A673 (cell line): Measurements from ENCODE around the gene POU3F1. TPM values are rescaled to one million over a fixed set of nuclear protein-coding genes. Genes with fewer than 3 reads are reported as not detected.
A peak's percentile ranks its signal among the peaks of the same experiment; 100 is the strongest.

Source experiments
- BruUV-seq: library from RNA; stranded (reverse); fragments of 400-500 nt; replicated peaks from 2 replicates; lab custom pipeline; 2021; lab: Mats Ljungman, UMichigan
- CTCF ChIA-PET: fragments of 300-600 bp; sonication (Branson Sonifier 250); formaldehyde crosslinking; loops from one replicate; lab custom pipeline; 2022; ENCODE audit warnings: antibody characterized with exemption; lab: Charles Lee
- POLR2A ChIA-PET: fragments of 300-600 bp; sonication (Branson Sonifier 250); formaldehyde crosslinking; loops from one replicate; lab custom pipeline; 2022; ENCODE audit warnings: antibody characterized with exemption; ENCODE audit not compliant: low non-redundant PET; lab: Charles Lee
- DNase-seq: peaks from one replicate; pipeline ENCODE4 v3.0.0-alpha.2; 2015; ENCODE audit warnings: low spot score
- H3K27ac ChIP-seq: fragments of 200-600 bp; sonication (generic); 2 replicates; pipeline ENCODE4 v1.5.1; 2016; ENCODE audit warnings: mixed run types, low read depth, mild to moderate bottlenecking, mixed read lengths, antibody characterized with exemption, low read length; ENCODE audit not compliant: poor library complexity, severe bottlenecking
- H3K27me3 ChIP-seq: fragments of 200-600 bp; sonication (generic); replicated peaks from 2 replicates; pipeline ENCODE4 v1.6.1; 2017; ENCODE audit warnings: mixed run types, low read depth, mild to moderate bottlenecking, mixed read lengths, antibody characterized with exemption, low read length; ENCODE audit not compliant: insufficient read depth, poor library complexity
- H3K36me3 ChIP-seq: fragments of 200-600 bp; sonication (generic); 2 replicates; pipeline ENCODE4 v1.6.1; 2016; ENCODE audit warnings: mixed run types, mild to moderate bottlenecking, mixed read lengths, antibody characterized with exemption, low read length; ENCODE audit not compliant: insufficient read depth, poor library complexity, severe bottlenecking
- H3K4me1 ChIP-seq: fragments of 200-600 bp; sonication (generic); 2 replicates; pipeline ENCODE4 v1.6.1; 2017; ENCODE audit warnings: mixed run types, mild to moderate bottlenecking, mixed read lengths, antibody characterized with exemption, low read length; ENCODE audit not compliant: insufficient read depth, poor library complexity, severe bottlenecking
- H3K4me3 ChIP-seq: fragments of 200-600 bp; sonication (generic); 2 replicates; pipeline ENCODE4 v1.5.1; 2016; ENCODE audit warnings: low read depth, mixed run types, mild to moderate bottlenecking, mixed read lengths, low read length; ENCODE audit not compliant: poor library complexity, severe bottlenecking
- H3K9me3 ChIP-seq: fragments of 200-600 bp; sonication (generic); 2 replicates; pipeline ENCODE4 v1.6.1; 2016; ENCODE audit warnings: mixed run types, low read depth, mild to moderate bottlenecking, mixed read lengths, antibody characterized with exemption, low read length; ENCODE audit not compliant: poor library complexity, severe bottlenecking
- EZH2 ChIP-seq: fragments of 200-600 bp; sonication (generic); IDR thresholded peaks from 2 replicates; pipeline ENCODE4 v1.6.1; 2017; ENCODE audit warnings: borderline replicate concordance, low read depth, mild to moderate bottlenecking, mixed read lengths, antibody characterized with exemption, low read length; ENCODE audit not compliant: poor library complexity, severe bottlenecking
- intact Hi-C: fragments of 100-400 bp; cut with micrococcal nuclease; formaldehyde crosslinking; loops from one replicate; pipeline ENCODE4 v1.10.0; 2022; ENCODE audit not compliant: unreplicated experiment
- total RNA-seq: library from RNA; stranded (reverse); gene quantifications from 2 replicates; pipeline ENCODE4 v1.2.3, GENCODE V29; 2021
- TF ChIP-seq, protein P1 (sequence below): fragments of 300-800, 200-600 bp; sonication (generic); conservative IDR thresholded peaks from 2 replicates; pipeline ENCODE4 v1.5.1; 2017; ENCODE audit warnings: low read depth, mild to moderate bottlenecking, antibody characterized with exemption, low read length, moderate library complexity, mixed read lengths

The POU3F1 gene
- total RNA-seq, 1 experiment from 2014 or later: 92.9 TPM

DNA sequence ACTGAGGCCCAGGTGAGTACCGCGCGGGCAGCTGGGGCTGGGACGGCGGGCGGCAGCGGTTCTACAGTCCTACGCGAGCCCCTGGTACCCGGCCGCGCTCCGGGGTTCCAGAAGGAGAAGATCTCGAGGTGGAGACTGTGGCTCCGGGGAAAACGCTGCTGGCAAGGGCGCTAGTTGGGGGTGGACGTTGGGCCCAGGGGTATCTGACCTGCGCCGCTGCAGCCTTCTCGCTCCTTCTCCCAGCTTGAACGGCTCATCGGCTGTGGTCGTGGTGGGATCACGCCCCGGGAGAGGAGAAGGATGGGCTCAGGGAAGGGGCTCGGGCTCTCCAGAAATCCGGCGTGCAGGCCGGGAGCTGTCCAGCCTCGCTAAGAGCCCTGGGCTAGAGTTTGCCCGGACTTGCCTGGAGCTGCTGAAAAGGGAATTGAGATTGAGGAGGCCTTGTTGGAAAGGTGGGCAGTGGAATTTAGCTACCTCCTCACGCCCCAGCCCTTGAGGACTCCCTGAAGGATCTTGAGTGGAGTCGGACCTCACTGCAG, 1.1 kb upstream of the POU3F1 start:
- DNase-seq: no peak
- H3K4me3 ChIP-seq: peak overlapping the region; percentile 97
- TF ChIP-seq EZH2: no peak
- TF ChIP-seq, protein P1, sequence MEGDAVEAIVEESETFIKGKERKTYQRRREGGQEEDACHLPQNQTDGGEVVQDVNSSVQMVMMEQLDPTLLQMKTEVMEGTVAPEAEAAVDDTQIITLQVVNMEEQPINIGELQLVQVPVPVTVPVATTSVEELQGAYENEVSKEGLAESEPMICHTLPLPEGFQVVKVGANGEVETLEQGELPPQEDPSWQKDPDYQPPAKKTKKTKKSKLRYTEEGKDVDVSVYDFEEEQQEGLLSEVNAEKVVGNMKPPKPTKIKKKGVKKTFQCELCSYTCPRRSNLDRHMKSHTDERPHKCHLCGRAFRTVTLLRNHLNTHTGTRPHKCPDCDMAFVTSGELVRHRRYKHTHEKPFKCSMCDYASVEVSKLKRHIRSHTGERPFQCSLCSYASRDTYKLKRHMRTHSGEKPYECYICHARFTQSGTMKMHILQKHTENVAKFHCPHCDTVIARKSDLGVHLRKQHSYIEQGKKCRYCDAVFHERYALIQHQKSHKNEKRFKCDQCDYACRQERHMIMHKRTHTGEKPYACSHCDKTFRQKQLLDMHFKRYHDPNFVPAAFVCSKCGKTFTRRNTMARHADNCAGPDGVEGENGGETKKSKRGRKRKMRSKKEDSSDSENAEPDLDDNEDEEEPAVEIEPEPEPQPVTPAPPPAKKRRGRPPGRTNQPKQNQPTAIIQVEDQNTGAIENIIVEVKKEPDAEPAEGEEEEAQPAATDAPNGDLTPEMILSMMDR: no peak
- intact Hi-C loops: loop anchor here (5.0 kb wide), 1 partner anchor 680 kb away; no protein-coding TSS in a partner anchor
- peaks cover 29% of the 10 kb centered on the region for H3K36me3 ChIP-seq
- ChIA-PET POLR2A (interaction anchor here (0.6 kb wide), 1 partner anchor 52 kb away, joined by 4 read pairs; no protein-coding TSS in a partner anchor), CTCF (interaction anchor here (0.6 to 1.5 kb wide), 3 partner anchors 24 to 716 kb away, joined by 7 to 8 read pairs (median 7); no protein-coding TSS in a partner anchor)
- H3K9me3 ChIP-seq: no peaks in the 10 kb centered on the region
- no peaks in the 10 kb centered on the region for H3K27me3 ChIP-seq
- peaks cover 41% of the 10 kb centered on the region for H3K4me1 ChIP-seq
- peak overlapping the region; percentile 88 for H3K27ac ChIP-seq
- BruUV-seq: no TSS peak

DNA sequence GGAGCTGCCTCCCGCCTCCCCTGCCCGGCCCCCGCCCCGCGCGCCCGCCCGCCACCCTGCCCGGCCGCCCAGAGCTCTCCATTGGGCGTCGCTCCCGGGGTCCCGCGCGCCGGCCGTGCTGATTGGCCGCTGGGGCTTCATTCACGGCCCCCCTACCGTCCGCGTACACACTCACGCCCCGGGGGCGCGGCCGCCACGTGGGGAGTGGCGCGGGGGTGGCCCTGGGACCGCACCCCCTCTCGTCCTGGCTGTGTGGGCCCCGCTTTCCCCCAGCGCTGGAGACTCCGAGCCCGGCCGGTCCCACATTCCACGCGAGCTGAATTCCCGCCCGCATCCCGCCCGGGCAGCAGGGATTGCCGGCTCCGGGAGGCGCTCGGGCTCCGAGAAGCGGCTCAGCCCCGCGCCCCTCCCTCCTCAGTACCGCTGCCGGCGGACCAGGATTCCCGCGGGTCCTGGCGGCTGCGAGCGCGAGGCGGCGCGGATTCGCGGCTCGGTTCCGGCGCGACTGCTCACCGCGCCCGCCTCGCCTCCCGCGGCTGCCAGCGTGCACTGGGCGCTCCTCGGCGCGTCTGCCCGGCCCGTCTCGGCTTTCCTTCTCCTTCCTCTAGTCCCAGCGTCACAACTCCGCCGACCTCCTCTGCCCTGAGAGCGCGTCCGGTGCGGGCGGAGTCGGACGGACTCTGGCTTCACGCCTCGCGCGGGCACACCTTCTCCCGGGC, 450 bp upstream of the POU3F1 start:
- Histone ChIP-seq H3K27ac (peak overlapping the region; percentile 88), H3K4me1 (peaks cover 37% of the 10 kb centered on the region), H3K4me3 (peak overlapping the region; percentile 97), H3K9me3 (no peaks in the 10 kb centered on the region), H3K27me3 (no peaks in the 10 kb centered on the region), H3K36me3 (peaks cover 35% of the 10 kb centered on the region)
- BruUV-seq: no TSS peak
- ChIA-PET POLR2A (interaction anchor here (0.5 to 0.9 kb wide), 6 partner anchors 17 to 294 kb away, joined by 3 to 7 read pairs (median 4); no protein-coding TSS in a partner anchor), CTCF (interaction anchor here (0.6 to 1.3 kb wide), 5 partner anchors 13 to 538 kb away, joined by 3 to 7 read pairs (median 4); no protein-coding TSS in a partner anchor)
- DNase-seq: peak; percentile 98
- intact Hi-C loops: loop anchor here (5.0 kb wide), 1 partner anchor 680 kb away; no protein-coding TSS in a partner anchor
- TF ChIP-seq, protein P1: 0 out of 2 replicates have a peak, but pooled peaks have one; percentile 20
- TF ChIP-seq EZH2: no peak

DNA sequence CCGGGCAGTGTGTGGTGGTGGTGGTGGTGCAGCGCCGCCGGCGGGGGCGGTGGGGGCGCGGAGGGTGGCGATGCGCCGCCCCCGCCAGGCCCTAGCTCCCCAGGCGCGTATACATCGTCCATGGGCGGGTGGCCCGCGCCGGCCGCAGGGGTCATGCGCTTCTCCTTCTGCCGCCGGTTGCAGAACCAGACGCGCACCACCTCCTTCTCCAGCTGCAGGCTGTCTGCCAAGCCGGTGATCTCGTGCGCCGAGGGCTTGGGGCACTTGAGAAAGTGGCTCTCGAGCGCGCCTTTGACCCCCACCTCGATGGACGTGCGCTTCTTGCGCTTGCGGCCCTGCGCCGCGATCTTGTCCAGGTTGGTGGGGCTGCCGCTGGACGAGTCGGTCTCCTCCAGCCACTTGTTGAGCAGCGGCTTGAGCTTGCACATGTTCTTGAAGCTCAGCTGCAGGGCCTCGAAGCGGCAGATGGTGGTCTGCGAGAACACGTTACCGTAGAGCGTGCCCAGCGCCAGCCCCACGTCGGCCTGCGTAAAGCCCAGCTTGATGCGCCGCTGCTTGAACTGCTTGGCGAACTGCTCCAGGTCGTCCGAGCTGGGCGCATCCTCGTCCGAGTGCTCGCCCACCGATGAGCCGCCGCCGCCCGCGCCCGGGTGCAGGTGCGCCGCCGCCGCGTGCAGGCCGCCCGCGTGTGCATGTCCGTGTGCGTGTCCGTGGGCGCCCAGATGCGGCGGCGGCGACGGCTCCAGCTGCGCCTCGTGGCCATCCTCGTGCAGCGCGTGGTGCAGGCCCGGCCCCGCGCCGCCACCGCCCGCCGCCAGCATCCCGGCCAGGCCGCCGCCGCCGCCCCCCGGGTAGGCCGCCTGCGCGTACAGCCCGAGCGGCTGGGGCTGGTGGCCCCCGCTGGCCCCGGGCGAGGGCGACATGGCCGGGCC, 926 bp downstream of the POU3F1 start:
- intact Hi-C loops: loop anchor here (5.0 kb wide), 1 partner anchor 682 kb away; no protein-coding TSS in a partner anchor
- no peaks in the 10 kb centered on the region for H3K9me3 ChIP-seq
- H3K27ac ChIP-seq: peak overlapping the region; percentile 93
- H3K27me3 ChIP-seq: no peaks in the 10 kb centered on the region
- no TSS peak for BruUV-seq
- TF ChIP-seq EZH2: no peak
- TF ChIP-seq, protein P1: no peak
- H3K4me3 ChIP-seq: peak overlapping the region; percentile 91
- DNase-seq: peak; percentile 87
- peaks cover 37% of the 10 kb centered on the region for H3K4me1 ChIP-seq
- CTCF ChIA-PET: no interaction called here
- POLR2A ChIA-PET: interaction anchor here (0.6 to 1.1 kb wide), 2 partner anchors 68 to 453 kb away, joined by 3 read pairs; no protein-coding TSS in a partner anchor
- peaks cover 45% of the 10 kb centered on the region for H3K36me3 ChIP-seq
